Ecto neural progenitor cell (in vitro differentiated cells): ENCODE results near the gene JMJD1C.
"Not testable (repeated sequence)": the region's sequence is repeated elsewhere in the genome, so short reads cannot be mapped to it uniquely, and the experiment has no call there.

Source experiments
- DNase-seq: peaks from one replicate; pipeline ENCODE4 v3.0.0-alpha.2; 2018; ENCODE audit warnings: low spot score

Gene JMJD1C

DNA sequence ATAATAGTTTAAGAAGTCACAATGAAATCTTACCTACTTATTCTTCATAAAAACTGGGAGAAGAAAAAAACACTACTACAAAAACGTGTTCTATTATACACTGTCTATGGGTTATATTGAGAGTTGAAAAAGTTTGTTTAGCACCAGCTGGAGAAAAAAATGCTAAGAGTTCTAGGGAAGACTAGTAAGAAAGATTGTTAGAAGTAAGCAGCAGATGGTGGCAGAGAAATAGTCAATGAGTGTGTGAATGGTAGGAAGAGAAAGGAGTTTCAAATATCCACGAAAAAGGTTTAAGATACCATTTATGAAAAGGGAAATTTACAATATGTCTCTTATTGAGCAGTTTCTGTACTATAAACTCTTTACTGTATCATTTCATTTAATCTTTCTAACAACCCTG lies 208.0 kb downstream of the JMJD1C start:
- DNase-seq = no peak

DNA sequence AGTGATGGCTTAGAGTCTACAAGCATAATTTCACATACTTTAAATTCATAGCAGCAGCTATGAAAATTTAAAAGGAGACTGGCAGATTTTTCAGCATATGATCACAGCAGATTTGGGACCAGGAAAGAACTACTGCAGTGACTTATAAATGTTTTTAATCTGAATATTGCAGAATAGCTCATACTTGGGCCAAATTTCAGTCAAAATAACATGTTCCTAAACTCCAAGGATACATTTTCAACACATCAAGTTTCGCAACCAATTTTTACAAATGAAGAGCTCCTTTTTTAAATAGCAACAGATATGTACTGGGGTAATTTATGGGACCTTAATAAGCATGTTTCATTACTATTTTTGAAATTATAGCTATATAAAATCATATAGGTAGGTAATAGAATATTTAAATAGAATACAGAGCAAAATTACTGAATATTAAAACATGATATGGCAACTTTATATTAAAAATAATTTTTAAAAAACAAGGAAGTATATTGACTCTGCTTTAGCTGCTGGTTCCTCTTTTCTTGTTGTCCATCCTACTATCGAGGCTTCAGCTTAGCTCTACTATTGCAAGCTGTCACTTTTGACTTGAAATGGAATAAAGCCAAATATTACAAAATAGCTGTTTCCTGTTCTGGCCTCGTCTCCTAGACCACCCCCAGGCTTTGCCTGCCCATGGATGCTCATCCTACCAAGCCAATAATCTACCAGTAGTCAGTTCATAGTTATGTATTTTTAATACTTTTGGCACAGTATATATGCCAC lies 209.6 kb downstream of the JMJD1C start:
- no peak for DNase-seq

DNA sequence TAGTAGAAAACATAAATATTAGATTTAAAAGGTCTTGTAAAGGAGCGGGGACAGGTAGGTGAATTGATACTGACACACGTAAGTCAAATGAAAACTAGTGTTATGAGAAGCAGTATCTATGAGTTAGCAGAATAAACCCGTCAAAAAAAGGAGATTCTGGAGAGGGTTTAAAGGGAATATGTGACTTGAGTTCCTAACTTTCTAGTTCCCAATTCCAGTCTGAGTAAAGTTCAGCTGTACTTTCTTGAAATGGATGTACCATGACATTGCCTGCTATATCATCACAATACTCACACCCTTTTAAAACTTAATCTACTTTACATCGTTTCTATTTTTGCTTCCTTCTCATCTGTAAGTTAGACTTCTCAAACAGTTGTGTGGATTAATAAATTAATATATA lies 210.5 kb downstream of the JMJD1C start:
- DNase-seq = no peak

DNA sequence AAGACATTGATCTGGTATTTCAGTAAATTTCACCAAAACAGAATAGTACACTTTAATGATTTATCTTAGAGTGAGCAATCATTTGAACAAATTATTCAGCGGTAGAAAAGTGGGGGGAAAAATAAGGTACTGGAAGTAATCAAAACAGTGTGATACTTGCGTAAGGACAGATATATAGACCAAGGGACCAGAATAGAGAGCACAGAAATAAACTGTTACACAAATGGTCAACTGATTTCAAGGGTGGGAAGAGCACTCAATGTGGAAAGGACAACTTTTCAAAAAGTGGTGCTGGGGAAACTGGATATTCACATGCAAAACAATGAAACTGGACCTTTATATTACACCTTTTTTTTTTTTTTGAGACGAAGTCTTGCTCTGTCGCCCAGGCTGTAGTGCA lies 212.7 kb downstream of the JMJD1C start:
- no peak for DNase-seq

DNA sequence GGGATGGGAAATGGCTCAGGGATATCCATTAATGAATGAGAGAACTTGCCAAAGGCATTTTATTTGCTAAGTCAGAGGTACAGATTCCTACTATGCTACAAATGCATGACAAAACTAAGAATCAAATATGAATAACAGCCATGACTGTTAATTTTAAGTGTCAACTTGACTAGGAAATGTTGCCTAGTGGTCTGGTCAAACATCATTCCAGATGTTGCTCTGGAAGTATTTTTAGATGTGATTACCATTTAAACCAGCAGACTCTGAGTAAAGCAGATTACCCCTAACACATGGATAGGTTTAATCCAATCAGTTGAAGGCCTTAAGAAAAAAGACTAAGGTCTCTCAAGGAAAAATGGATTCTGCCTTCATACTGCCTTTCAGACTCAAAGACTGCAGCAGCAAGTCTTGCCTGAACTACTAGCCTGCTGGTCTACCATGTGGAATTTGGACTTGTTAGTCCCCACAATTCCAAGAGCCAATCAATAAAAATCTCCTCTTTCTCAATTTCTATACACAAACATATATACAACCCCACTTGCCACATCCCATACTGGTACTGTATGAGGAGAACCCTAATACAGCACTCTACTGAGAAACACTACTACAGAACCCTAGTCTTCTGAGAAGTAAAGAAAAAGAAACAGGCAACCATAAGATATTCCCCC lies 213.5 kb downstream of the JMJD1C start:
- no peak for DNase-seq

DNA sequence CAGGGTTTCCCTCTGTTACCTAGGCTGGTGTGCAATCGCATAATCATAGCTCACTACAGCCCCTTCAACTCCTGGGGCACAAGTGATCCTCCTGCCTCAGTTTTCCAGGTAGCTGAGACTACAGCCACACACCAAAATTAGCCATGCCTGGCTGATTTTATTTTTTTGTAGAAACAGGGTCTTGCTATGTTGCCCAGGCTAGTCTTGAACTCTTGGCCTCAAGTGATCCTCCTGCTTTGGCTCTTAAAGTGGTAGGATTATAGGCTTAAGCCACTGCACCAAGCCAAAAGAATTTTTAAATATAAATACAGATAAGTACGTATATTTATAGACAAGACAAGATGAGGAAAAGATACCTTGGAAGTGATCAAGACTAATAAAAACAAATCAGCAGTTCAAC lies 215.7 kb downstream of the JMJD1C start:
- DNase-seq = no peak

DNA sequence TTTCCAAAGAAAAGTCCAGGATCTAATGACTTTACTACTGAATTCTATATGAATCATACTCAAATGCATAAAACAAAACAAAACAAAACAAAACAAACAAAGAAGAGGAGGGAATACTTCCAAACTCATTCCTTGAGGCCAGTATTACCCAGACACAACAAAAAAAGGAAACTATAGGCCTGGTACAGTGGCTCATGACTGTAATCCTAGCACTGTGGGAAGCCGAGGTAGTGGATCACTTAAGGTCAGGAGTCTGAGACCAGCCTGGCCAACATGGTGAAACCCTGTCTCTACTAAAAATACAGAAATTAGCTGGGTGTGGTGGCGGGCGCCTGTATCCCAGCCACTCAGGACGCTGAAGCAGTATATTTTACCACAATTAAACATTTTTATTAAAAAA lies 218.0 kb downstream of the JMJD1C start:
- DNase-seq = no peak

DNA sequence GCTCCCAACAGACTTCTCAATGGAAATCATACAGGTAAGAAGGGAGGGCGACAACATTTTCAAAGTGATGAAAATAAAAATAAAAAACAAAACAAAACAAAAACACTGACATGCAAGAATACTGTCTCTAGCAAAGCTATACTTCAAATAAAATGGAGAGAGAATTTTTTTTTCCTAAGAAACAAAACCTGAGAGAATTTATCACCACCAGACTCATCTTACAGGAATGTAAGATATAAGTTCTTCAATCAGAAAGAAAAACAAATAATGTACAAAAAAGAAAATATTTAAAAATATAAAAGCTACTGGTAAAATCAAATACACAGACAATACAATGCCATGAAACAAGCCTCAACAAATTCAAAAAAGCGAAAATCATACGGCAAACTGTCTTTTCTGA lies 219.4 kb downstream of the JMJD1C start:
- no peak for DNase-seq

DNA sequence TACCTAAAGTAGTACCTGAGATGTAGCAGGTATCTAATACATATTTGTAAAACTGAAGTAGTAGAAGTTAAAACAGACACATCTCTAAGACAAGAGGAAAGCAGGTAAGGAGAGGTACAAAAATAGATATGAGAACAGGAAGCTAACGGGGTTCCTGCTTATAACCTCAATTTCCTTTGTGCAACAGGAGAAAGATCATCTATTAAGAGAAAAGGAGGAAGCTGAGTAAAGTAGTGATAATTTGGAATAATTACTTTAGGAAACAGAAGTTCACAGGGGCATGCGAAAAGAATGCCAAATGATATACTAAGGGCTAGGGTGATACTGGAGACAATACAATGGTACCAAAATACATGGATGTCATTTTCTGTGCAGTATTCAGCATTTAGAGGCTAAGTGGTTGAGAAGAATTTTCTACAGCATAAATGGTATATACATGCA lies 223.9 kb downstream of the JMJD1C start:
- DNase-seq = no peak

DNA sequence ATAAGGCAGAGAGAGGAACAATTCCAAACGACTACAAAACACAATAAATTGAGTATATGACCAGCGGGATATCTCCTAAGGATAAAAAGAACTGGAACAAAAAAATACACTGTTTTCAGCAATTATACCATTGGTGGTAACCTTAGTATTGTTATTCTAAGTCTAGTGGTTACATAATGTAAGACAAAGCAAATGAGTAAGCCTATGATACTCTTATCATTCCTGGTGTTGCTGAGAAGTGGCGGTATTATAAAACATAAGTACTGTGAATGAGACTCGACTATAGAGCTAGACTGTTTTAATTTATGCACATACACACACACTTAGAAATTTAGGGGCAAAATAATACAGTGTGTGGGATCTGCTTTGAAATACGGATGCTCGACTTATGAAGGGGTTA lies 225.0 kb downstream of the JMJD1C start:
- DNase-seq = no peak

DNA sequence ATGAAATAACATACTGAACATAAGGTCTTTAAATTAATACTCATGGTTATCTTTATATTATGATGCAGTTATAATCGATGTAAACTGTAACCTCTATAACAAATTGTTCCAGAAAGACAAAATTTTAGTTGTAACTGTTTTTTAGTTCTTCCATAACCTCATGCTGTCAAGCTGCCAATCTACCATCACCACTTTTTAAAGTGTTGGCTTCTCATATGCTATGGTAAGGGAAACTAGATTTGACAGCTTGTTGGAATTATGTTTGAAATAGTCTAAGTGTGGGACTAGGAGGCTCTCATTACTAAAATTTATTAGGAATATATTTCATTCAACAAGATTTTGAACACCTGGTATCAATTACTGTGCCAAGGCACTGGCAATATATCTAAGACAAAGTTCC lies 227.3 kb downstream of the JMJD1C start:
- DNase-seq = no peak

DNA sequence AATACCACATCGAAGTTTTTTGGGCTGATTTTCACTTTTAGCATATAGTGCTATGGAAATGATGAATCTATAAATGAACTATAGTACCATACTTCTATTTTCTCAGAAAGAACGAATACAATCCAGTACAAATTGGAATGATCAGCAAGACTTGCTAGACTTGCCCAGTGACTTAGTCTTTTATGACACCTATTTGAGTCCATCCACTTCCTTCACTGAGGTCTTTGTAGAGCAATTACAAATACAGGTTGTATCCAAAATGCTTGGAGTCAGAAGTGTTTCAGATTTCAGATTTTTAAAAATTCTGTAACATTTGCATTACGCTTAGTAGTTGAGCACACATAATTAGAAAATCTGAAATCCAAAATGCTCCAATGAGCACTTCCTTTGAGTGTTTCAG lies 228.4 kb downstream of the JMJD1C start:
- DNase-seq = no peak

DNA sequence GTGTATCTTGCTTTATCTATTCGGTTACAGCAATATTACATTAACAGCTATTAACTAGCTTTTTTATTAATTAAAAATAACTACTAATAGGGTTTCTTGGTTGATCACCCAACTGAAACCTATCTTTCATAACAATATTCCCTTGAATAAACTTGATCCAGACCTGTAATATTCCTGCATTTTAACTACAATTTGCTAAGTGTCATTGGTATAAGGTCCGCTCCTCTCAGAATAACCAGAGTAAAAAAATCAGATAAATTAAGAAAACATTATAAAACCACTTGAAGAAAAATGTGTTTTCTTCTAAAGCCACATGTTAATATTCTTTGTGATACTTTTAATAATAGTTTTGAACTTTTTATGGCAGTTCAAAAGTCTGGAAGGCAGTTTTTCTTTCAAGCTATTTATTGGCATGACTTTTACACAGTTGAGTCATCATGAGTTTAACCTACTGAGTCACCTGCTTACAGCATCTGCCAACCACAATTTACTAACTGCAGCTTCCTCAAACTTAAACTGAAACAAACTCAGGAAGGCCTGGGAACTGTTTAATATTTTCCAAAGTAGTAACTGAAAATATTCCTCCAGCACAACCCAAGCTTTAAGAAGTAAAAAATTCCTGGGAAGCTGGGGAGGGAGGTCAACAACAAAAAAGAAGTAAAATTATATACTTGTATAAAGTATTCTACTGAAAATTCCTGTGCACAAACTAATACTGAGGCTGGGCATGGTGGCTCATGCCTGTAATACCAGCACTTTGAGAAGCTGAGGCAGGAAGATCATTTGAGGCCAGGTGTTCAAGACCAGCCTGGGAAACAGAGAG lies 229.5 kb downstream of the JMJD1C start:
- DNase-seq = no peak

DNA sequence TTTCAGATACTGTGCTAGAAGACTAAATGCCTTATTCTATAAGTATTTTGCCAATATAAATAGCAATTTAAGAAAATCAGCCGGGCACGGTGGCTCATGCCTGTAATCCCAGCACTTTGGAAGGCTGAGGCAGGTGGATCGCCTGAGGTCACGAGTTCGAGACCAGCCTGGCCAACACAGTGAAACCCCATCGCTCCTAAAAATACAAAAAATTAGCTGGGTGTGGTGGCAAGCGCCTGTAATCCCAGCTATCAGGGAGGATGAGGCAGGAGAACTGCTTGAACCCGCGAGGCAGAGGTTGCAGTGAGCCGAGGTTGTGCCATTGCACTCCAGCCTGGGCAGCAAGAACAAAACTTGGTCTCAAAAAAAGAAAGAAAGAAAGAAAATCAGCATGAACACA lies 230.6 kb downstream of the JMJD1C start:
- not testable (repeated sequence) for DNase-seq

DNA sequence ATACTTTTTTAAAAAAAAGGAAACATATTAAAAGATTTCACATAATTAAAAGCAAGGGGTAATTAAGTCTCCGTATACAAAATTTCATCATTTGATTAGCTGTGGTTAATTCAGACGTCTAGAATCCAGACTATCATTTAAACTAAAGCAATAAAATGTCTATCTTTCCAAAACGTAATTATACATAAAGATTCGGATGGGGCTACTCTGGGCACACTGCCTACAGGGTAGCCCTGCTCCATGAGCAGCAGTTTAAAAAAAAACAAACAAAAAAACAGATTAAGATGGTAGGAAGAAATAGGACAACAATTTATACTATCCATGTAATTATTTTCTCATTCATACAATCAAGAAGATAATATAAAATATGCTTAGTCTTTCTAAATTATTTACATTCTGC lies 236.6 kb downstream of the JMJD1C start:
- DNase-seq = no peak

DNA sequence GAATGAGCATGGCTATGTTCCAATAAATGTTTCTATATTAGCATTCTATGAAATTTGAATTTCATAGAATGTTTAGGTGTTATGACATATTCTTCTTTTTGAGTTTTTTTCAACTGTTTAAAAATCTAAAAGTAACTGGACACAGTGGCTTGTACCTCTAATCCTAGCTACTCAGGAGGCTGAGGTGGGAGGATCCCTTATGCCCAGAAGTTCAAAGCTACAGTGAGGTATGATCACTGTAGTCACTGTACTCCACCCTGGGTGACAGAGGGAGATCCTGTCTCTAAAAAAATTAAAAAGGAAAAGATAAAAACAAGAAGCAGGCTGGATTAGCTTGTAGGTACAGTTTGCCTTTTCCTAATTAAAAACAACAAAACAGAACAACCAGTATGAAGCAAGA lies 237.5 kb downstream of the JMJD1C start:
- no peak for DNase-seq

DNA sequence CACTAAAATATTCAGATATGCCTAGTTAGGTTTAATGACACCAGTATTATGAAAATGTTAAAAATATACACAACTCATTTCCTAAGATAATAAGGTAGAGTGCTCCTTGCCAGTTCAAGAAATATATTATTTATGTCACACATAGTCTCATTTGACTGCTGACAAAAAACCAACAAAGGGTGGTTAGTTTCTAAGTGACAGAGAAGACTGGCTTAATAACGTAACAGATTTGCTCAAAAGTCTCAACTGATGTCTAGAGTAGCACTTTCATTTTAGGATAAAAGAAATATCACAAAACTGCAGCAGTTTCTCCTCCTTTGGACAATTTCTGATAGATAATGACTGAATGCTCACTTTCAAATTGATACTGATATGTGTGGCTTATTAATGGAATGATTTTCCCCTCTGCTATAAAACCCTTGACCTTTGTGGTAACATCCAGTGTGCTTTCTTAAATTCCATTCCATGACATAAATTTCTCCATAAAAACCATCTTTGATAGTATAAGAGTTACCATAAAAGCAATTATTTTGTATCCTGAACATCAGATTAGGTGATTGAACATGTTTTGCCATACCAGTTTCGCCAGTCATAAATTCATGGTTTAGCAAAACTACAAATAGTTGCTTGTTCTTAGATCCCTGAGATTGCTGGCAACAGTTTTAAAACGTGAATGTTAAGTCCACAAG lies 238.4 kb downstream of the JMJD1C start:
- no peak for DNase-seq

DNA sequence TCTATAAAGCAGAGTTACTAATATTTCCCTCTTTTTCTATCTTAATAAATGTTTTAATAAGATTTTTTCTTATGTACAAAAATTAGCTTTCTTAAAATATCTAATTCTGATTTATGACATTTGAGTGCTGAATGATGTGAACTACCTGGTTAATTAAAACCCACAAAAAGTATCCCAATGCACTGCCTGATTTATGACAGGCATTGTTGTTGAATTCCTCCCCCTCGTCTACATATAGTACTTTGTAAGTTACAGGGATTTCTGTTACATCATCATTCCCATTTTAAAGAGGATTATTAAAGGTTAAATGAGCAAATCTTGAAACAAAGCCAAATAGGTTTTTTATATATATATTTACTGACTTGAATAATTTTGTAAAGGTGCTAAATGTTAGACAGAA lies 241.5 kb downstream of the JMJD1C start:
- no peak for DNase-seq

DNA sequence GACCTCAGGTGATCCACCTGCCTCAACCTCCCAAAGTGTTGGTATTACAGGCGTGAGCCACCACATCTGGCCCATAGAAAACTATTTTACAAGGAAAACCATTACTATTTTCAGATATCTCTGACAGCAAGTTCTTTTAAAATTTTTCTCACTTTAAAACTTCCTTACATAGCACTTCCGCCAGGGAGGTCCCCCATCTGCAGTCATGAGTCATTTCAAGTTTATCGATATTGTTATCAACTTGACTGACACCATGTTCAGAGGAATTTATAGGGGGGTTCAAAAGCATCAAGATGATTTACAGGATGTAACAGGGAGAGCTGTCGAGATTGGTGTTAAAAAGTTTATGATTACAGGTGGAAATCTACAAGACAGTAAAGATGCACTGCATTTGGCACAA lies 243.8 kb downstream of the JMJD1C start:
- DNase-seq = no peak

DNA sequence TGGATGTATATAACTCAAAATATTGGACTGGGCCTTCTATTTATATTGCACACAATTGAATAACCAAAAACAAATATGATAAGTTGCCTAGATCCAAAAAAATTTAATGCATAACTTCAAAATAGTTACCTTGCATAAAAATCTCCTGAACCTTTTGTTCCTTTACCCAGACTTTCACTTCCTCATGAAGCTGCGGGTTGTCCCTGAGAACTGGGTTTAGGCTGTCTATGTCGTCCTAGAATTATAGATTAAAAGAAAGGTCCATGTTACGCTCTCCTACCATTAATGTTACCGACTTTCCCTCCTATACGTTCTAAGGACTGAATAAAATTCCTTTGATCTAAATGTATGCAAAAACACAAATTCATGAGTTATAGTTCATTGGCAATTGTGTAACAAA lies 246.0 kb downstream of the JMJD1C start:
- no peak for DNase-seq

DNA sequence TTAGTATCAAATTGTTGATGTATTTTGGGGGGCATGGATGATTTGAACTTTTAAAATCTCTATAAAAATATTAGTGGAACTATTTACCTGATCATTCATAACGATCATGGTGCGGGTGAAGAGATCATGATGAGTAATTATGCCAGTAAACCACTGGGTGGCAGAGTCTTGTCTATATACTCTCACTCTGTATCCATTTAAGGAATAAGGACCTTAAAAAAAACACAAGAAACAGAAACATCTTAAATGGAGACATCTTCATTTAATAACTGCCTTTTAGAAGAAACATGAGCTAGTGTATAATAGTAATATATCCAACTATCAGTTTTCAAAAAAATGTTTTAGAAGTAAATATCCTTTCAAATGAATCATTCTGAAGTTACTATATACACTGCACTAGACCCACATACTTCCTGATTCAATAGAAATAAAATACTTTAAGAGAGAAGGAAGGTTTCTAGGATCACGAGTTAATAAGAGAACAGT lies 248.6 kb downstream of the JMJD1C start:
- DNase-seq = no peak

DNA sequence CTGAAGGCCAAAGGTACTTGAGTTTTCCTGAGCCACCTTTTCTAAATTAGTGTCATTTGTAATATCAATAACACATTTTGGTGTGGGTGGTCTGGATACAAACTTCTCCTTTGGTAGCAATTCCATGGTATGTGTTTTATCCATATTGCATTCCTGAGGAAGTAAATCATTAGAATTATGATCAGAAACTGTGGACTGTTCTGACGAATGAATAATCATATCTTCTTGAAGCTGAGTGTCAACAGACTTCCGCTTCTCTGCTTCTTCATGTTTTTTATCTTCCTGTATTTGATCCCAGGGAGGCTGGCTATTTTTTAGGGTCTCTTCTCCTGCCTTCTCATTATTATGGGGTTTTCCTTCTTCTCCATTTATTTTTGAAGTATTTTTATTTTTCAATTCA lies 251.2 kb downstream of the JMJD1C start:
- no peak for DNase-seq
